Stimulated activated CD4-positive, alpha-beta T cell treated with anti-CD3 and anti-CD28 coated beads, Interleukin-2, amount 100 ng/mL, for 24 hours (primary cell): ENCODE data around the gene IQCN.

Experiments used
- DNase-seq, 2 donors: peaks; one replicate each; pipeline ENCODE4 v3.0.0-alpha.2; 2020

Gene IQCN

GRCh38 chr19:18274219-18274780 lies at the start of gene IQCN:
Gene IQCN (minus strand): TSS chr19:18274452. CDS start chr19:18269478, 4,974 bp downstream.
- no peak for DNase-seq

GRCh38 chr19:18322759-18323460 lies 48.7 kb upstream of the IQCN start, which contains the start of gene LSM4:
Gene LSM4 (minus strand): TSS chr19:18323076. CDS start chr19:18323020, 56 bp downstream.
- DNase-seq = peak; percentile 99 to 100

- DNase-seq = peak; percentile 62 to 67
Observed at GRCh38 chr19:18322318-18322758, 48.1 kb upstream of the IQCN start.

GRCh38 chr19:18321734-18322102 lies 47.5 kb upstream of the IQCN start:
- DNase-seq = peak in 1 of 2 donors; percentile 41

GRCh38 chr19:18320865-18321733 lies 46.8 kb upstream of the IQCN start:
- DNase-seq = no peak

GRCh38 chr19:18319591-18320135 lies 45.4 kb upstream of the IQCN start:
- no peak for DNase-seq

GRCh38 chr19:18317961-18318800 lies 43.9 kb upstream of the IQCN start:
- DNase-seq = peak; percentile 39 to 60

GRCh38 chr19:18313398-18313797 lies 39.1 kb upstream of the IQCN start:
- no peak for DNase-seq

- no peak for DNase-seq
Observed at GRCh38 chr19:18312092-18312534, 37.9 kb upstream of the IQCN start.

GRCh38 chr19:18311502-18312091 lies 37.3 kb upstream of the IQCN start:
- DNase-seq = no peak

GRCh38 chr19:18310966-18311365 lies 36.7 kb upstream of the IQCN start:
- no peak for DNase-seq

- DNase-seq = no peak
Observed at GRCh38 chr19:18310118-18310909, 36.1 kb upstream of the IQCN start.

GRCh38 chr19:18309525-18310064 lies 35.3 kb upstream of the IQCN start:
- DNase-seq = no peak

GRCh38 chr19:18308948-18309325 lies 34.7 kb upstream of the IQCN start:
- DNase-seq = no peak

GRCh38 chr19:18308051-18308947 lies 34.0 kb upstream of the IQCN start:
- no peak for DNase-seq

GRCh38 chr19:18307271-18307681 lies 33.0 kb upstream of the IQCN start:
- DNase-seq = no peak

GRCh38 chr19:18306888-18307260 lies 32.6 kb upstream of the IQCN start:
- DNase-seq = no peak

- DNase-seq = no peak
Observed at GRCh38 chr19:18306209-18306887, 32.1 kb upstream of the IQCN start.
